ENCODE results near the gene PRR12.
A peak's percentile ranks its signal among the peaks of the same experiment; 100 is the strongest.

PRR12 gene

GRCh38 chr19:49591731-49592485 is 926 bp downstream of the PRR12 start:
- Histone ChIP-seq H3K9me3 (ENCODE audit: low read length) (no peaks in the 10 kb centered on the region), H3F3A (ENCODE audit: insufficient read depth, low read length) (no peaks in the 10 kb centered on the region), H2AFZ (ENCODE audit: low read length) (no peak overlapping the region)

DNA sequence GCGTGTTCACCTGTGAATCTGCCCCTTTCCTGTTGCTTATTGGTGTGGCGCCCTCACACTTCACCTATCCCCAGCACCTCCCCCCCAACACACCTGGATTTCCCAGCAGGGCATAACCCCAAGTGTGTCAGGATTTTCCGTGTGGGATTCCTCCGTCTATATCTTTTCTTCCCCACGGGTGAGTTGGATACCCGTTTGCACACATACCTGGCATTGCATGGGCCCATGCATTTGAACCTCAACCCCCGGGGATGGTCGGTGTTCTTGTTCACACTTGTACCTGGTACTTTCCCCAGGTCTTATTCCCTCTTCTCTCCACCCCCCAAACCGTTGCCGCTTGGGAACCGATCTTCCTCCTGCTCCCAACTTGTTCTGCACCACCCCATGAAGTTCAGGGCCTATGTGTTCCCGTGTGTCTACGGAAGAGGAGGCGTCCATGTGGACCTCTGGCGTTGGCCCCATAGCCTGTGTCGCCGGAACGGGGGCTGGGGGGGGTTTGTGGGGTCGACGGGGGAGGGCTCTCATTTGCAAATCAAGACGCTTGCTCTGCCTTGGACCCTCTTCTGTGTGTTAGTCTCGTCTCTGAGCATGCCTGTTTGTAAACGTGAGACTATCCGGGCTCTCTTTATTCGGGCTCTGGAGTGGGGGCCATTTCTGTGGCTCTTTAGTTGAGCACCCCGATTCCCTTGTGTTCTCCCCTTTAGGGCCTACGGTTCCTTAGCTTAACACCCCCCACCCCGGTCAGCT is 1.7 kb downstream of the PRR12 start:
- no peaks in the 10 kb centered on the region for H3K27me3 ChIP-seq (ENCODE audit: insufficient read depth, low read length)
- H4K20me1 ChIP-seq (ENCODE audit: insufficient read depth, low read length), result no peaks in the 10 kb centered on the region
- H3K4me2 ChIP-seq (ENCODE audit: low read length), result peak overlapping the region; percentile 71
- peak overlapping the region; percentile 85 for H3K9ac ChIP-seq (ENCODE audit: low read length)
- H3K27ac ChIP-seq (ENCODE audit: low read depth, low read length, poor library complexity, severe bottlenecking), result peak overlapping the region; percentile 88
- H3K4me1 ChIP-seq (ENCODE audit: insufficient read depth, low read length, severe bottlenecking), result peaks cover 6% of the 10 kb centered on the region
- no peak for TF ChIP-seq EZH2 (IDR thresholded peaks at IDR 0.05; ENCODE audit: borderline replicate concordance, low read length)
- TF ChIP-seq, protein P1, sequence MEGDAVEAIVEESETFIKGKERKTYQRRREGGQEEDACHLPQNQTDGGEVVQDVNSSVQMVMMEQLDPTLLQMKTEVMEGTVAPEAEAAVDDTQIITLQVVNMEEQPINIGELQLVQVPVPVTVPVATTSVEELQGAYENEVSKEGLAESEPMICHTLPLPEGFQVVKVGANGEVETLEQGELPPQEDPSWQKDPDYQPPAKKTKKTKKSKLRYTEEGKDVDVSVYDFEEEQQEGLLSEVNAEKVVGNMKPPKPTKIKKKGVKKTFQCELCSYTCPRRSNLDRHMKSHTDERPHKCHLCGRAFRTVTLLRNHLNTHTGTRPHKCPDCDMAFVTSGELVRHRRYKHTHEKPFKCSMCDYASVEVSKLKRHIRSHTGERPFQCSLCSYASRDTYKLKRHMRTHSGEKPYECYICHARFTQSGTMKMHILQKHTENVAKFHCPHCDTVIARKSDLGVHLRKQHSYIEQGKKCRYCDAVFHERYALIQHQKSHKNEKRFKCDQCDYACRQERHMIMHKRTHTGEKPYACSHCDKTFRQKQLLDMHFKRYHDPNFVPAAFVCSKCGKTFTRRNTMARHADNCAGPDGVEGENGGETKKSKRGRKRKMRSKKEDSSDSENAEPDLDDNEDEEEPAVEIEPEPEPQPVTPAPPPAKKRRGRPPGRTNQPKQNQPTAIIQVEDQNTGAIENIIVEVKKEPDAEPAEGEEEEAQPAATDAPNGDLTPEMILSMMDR (IDR thresholded peaks at IDR 0.05; ENCODE audit: low read length), result 0 out of 2 replicates have a peak, but pooled peaks have one; percentile 2
- no peaks in the 10 kb centered on the region for H3F3A ChIP-seq (ENCODE audit: insufficient read depth, low read length)
- no peaks in the 10 kb centered on the region for H3K9me2 ChIP-seq (ENCODE audit: low read depth, low read length)
- peak overlapping the region; percentile 96 for H3K4me3 ChIP-seq (ENCODE audit: low read depth, low read length, poor library complexity, severe bottlenecking)
- H3K36me3 ChIP-seq (ENCODE audit: insufficient read depth, low read length), result peaks cover 34% of the 10 kb centered on the region
- no peaks in the 10 kb centered on the region for H3K9me3 ChIP-seq (ENCODE audit: low read length)
- peaks cover 5% of the 10 kb centered on the region; the same call in 1 of the 2 replicates for H3K79me2 ChIP-seq (ENCODE audit: insufficient read depth, low read length)
- no peak overlapping the region for H2AFZ ChIP-seq (ENCODE audit: low read length)

More at GRCh38 chr19:49591731-49592485, 926 bp downstream of the PRR12 start:
- Histone ChIP-seq H3K9ac (ENCODE audit: low read length) (peak overlapping the region; percentile 85), H3K27me3 (ENCODE audit: insufficient read depth, low read length) (no peaks in the 10 kb centered on the region), H3K79me2 (ENCODE audit: insufficient read depth, low read length) (peaks cover 5% of the 10 kb centered on the region; the same call in 1 of the 2 replicates), H3K9me2 (ENCODE audit: low read depth, low read length) (no peaks in the 10 kb centered on the region), H3K27ac (ENCODE audit: low read depth, low read length, poor library complexity, severe bottlenecking) (peak overlapping the region; percentile 88), H3K4me2 (ENCODE audit: low read length) (peak overlapping the region; percentile 71), H3K4me1 (ENCODE audit: insufficient read depth, low read length, severe bottlenecking) (peaks cover 6% of the 10 kb centered on the region), H3K36me3 (ENCODE audit: insufficient read depth, low read length) (peaks cover 26% of the 10 kb centered on the region), H4K20me1 (ENCODE audit: insufficient read depth, low read length) (no peaks in the 10 kb centered on the region), H3K4me3 (ENCODE audit: low read depth, low read length, poor library complexity, severe bottlenecking) (peak overlapping the region; percentile 96)
- TF ChIP-seq, protein P1 (IDR thresholded peaks at IDR 0.05; ENCODE audit: low read length), result 0 out of 2 replicates have a peak, but pooled peaks have one; percentile 9
- TF ChIP-seq EZH2 (IDR thresholded peaks at IDR 0.05; ENCODE audit: borderline replicate concordance, low read length), result no peak

DNA sequence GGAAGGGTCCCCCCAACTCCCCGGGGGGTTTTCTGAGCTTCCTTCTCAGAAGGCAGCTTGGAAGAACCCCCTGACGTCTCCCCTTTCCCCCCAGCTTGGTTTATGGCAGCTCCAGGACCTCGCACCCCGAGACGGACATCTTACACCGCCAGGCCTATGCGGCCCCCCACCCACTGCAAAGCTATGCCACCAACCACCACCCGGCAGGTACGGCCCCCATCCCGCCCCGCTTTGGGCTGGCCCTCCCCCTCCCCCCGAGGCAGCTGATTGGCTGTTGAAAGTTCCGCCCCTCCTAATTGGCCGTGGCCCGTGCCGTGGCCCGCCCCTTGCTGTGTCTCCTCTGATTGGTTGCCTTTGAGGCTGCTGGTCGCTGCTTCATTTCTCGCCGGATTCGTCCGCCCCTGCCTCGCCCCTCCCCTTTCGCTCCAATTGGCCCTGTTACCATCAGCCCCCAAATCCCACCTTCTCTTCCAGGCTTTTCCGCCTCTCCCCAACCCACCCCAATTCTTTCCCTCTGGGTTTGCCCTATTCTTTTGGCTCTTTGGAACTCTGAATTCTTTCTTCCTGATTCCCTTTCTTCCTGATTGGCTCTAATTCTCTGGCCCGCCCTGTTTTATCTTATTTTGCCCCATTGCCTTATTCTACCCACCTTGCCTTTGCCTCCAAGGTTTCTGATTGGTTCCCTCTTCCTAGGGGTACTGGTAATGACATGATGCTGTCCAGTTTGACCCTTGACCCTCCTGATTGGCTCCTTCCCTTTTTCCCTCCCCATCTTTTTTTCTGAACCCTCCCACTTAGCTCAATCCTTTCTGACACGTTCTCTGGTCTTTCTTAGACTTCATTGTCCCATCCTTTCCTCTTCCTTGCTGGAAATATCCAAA is 2.5 kb downstream of the PRR12 start:
- Histone ChIP-seq H3K4me1 (ENCODE audit: insufficient read depth, low read length, severe bottlenecking) (peaks cover 6% of the 10 kb centered on the region), H3K27me3 (ENCODE audit: insufficient read depth, low read length) (no peaks in the 10 kb centered on the region), H4K20me1 (ENCODE audit: insufficient read depth, low read length) (no peaks in the 10 kb centered on the region), H3F3A (ENCODE audit: insufficient read depth, low read length) (no peaks in the 10 kb centered on the region), H3K79me2 (ENCODE audit: insufficient read depth, low read length) (peaks cover 5% of the 10 kb centered on the region; the same call in 1 of the 2 replicates), H3K4me2 (ENCODE audit: low read length) (peak overlapping the region; percentile 71), H3K27ac (ENCODE audit: low read depth, low read length, poor library complexity, severe bottlenecking) (peak overlapping the region; percentile 88), H3K36me3 (ENCODE audit: insufficient read depth, low read length) (peaks cover 40% of the 10 kb centered on the region), H3K9me3 (ENCODE audit: low read length) (no peaks in the 10 kb centered on the region), H3K4me3 (ENCODE audit: low read depth, low read length, poor library complexity, severe bottlenecking) (peak overlapping the region; percentile 96), H3K9me2 (ENCODE audit: low read depth, low read length) (no peaks in the 10 kb centered on the region), H3K9ac (ENCODE audit: low read length) (peak overlapping the region; percentile 85; the same call in 1 of the 2 replicates), H2AFZ (ENCODE audit: low read length) (no peak overlapping the region)
- no peak for TF ChIP-seq EZH2 (IDR thresholded peaks at IDR 0.05; ENCODE audit: borderline replicate concordance, low read length)
- TF ChIP-seq, protein P1 (IDR thresholded peaks at IDR 0.05; ENCODE audit: low read length), result no peak
